Esophagus muscularis mucosa (tissue), 4 donors: ENCODE measurements around the gene PTPN14. TPM values are rescaled to one million over a fixed set of nuclear protein-coding genes. Genes with fewer than 3 reads are reported as not detected.
A peak's percentile ranks its signal among the peaks of the same experiment; 100 is the strongest.

Source experiments
- DNase-seq: peaks from one replicate; pipeline ENCODE4 v3.0.0-alpha.2; 2017; ENCODE audit errors: extremely low spot score
- H3K27ac ChIP-seq, 4 donors: fragments of 200-600 bp; sonication (generic); replicated peaks in 1 of 4; 1 replicate in 3 of 4; 2 replicates in 1 of 4; pipeline ENCODE4 v1.5.1; 2016 to 2019; ENCODE audit warnings: mild to moderate bottlenecking in 1 of 4
- H3K27me3 ChIP-seq, 4 donors: fragments of 200-600 bp; sonication (generic); one replicate each; pipeline versions ENCODE4 v1.5.1 to v1.6.0; 2016 to 2019
- H3K36me3 ChIP-seq, 4 donors: fragments of 200-600 bp; sonication (generic); one replicate each; pipeline ENCODE4 v1.5.1; 2016 to 2019
- H3K4me1 ChIP-seq, 4 donors: fragments of 200-600 bp; sonication (generic); one replicate each; pipeline ENCODE4 v1.5.1; 2016 to 2019
- H3K4me3 ChIP-seq, 4 donors: fragments of 200-600 bp; sonication (generic); 1 replicate in 2 of 4; 2 replicates in 2 of 4; pipeline ENCODE4 v1.5.1; 2016 to 2019; ENCODE audit warnings: mild to moderate bottlenecking in 4 of 4, moderate library complexity in 1 of 4
- H3K9me3 ChIP-seq, 4 donors: fragments of 200-600 bp; sonication (generic); 1 replicate in 3 of 4; 2 replicates in 1 of 4; pipeline ENCODE4 v1.5.1; 2016 to 2019
- EP300 ChIP-seq: sonication (generic); formaldehyde crosslinking; IDR thresholded peaks from one replicate; pipeline ENCODE4 v1.6.1; 2017; ENCODE audit warnings: antibody characterized with exemption
- POLR2A ChIP-seq: fragments of 450-650 bp; IDR thresholded peaks from one replicate; pipeline ENCODE4 v1.6.1; 2017; ENCODE audit warnings: antibody characterized with exemption, moderate library complexity, mild to moderate bottlenecking, low read depth
- POLR2AphosphoS5 ChIP-seq, 2 donors: sonication (generic); formaldehyde crosslinking; IDR thresholded peaks; one replicate each; pipeline ENCODE4 v1.6.1; 2017; ENCODE audit warnings: antibody characterized with exemption in 2 of 2
- WGBS: methylation state at CpG from one replicate; pipeline ENCODE4 v1.1.5; 2018; 5-methylcytosine and 5-hydroxymethylcytosine counted together
- intact Hi-C: fragments of 100-400 bp; cut with DNase I; formaldehyde crosslinking; loops from one replicate; pipeline ENCODE4 v1.15.1; 2023
- total RNA-seq, 4 donors: library from RNA; depleted of rRNA; stranded (reverse); fragments of >200 nt; gene quantifications; one replicate each; pipeline versions ENCODE4 v1.1.0 to v1.2.1, GENCODE V29; 2016
- TF ChIP-seq, protein P1 (sequence below), 3 experiments: fragments of 200-600 bp in 2 of 3; fragments of 450-650 bp in 1 of 3; sonication (generic) in 2 of 3; IDR thresholded peaks; one replicate each; pipeline ENCODE4 v1.5.1; 2017 to 2019; ENCODE audit warnings: antibody characterized with exemption in 3 of 3, mild to moderate bottlenecking in 2 of 3, moderate library complexity in 1 of 3

The PTPN14 gene
- total RNA-seq, 4 donors from 2014 or later, result 48.5 to 108 (median 69.1) TPM

DNA sequence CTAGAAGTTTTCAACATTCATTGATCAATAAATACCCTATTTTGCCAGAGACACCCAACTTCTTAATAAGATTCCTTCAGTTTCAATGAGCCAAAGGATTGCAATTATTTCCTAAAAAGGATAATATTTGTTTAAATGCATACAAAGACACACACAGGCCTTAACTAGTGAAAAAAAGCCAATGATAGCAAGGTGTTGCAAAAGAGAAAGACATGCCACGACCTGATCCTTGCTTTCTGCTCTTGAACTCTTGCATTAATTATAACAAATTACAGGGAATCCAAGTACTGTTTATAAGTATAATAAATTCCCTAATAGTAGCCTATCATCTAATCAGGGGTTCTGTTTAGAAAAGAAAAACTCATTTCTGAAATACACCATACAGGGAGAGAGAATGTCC is 131.1 kb downstream of the PTPN14 start:
- TF ChIP-seq POLR2AphosphoS5 (IDR thresholded peaks at IDR 0.05) (no peak), POLR2A (no peak), EP300 (no peak)
- TF ChIP-seq, protein P1, sequence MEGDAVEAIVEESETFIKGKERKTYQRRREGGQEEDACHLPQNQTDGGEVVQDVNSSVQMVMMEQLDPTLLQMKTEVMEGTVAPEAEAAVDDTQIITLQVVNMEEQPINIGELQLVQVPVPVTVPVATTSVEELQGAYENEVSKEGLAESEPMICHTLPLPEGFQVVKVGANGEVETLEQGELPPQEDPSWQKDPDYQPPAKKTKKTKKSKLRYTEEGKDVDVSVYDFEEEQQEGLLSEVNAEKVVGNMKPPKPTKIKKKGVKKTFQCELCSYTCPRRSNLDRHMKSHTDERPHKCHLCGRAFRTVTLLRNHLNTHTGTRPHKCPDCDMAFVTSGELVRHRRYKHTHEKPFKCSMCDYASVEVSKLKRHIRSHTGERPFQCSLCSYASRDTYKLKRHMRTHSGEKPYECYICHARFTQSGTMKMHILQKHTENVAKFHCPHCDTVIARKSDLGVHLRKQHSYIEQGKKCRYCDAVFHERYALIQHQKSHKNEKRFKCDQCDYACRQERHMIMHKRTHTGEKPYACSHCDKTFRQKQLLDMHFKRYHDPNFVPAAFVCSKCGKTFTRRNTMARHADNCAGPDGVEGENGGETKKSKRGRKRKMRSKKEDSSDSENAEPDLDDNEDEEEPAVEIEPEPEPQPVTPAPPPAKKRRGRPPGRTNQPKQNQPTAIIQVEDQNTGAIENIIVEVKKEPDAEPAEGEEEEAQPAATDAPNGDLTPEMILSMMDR (IDR thresholded peaks at IDR 0.05), result no peak
- H3K27me3 ChIP-seq, result no peaks in the 10 kb centered on the region
- no peak for DNase-seq
- no peak overlapping the region for H3K4me3 ChIP-seq
- intact Hi-C loops, result no loop called here
- H3K27ac ChIP-seq, result no peak overlapping the region
- 50% methylated on average over 1 of the region's 1 CpG for WGBS
- H3K36me3 ChIP-seq, result no peaks in the 10 kb centered on the region
- no peaks in the 10 kb centered on the region for H3K9me3 ChIP-seq
- peaks cover 52 to 65% (median 56%) of the 10 kb centered on the region in 4 donors for H3K4me1 ChIP-seq

- intact Hi-C loops, result no loop called here
- H3K9me3 ChIP-seq, result no peaks in the 10 kb centered on the region
- DNase-seq, result no peak
- H3K4me3 ChIP-seq, result no peak overlapping the region
- peaks cover 53 to 67% (median 57%) of the 10 kb centered on the region in 4 donors for H3K4me1 ChIP-seq
- no peaks in the 10 kb centered on the region for H3K36me3 ChIP-seq
- H3K27ac ChIP-seq, result peak overlapping the region in 2 of 4 donors; percentile 5 to 7
- TF ChIP-seq, protein P1 (IDR thresholded peaks at IDR 0.05), result no peak
- TF ChIP-seq POLR2AphosphoS5 (IDR thresholded peaks at IDR 0.05) (no peak), POLR2A (no peak), EP300 (no peak)
- H3K27me3 ChIP-seq, result no peaks in the 10 kb centered on the region
- WGBS, result 71% methylated on average over 3 of the region's 3 CpGs
Observed at GRCh38 chr1:214419650-214420049, 131.8 kb downstream of the PTPN14 start.

- DNase-seq, result no peak
- no peaks in the 10 kb centered on the region for H3K36me3 ChIP-seq
- TF ChIP-seq POLR2AphosphoS5 (IDR thresholded peaks at IDR 0.05), result no peak
- no peak for TF ChIP-seq POLR2A
- TF ChIP-seq, protein P1 (IDR thresholded peaks at IDR 0.05), result no peak
- TF ChIP-seq EP300, result no peak
- WGBS, result 9% methylated on average over 1 of the region's 1 CpG
- no peaks in the 10 kb centered on the region for H3K9me3 ChIP-seq
- peaks cover 53 to 67% (median 57%) of the 10 kb centered on the region in 4 donors for H3K4me1 ChIP-seq
- H3K27ac ChIP-seq, result peak overlapping the region; percentile 3 to 63 (median 53)
- no peak overlapping the region for H3K4me3 ChIP-seq
- intact Hi-C loops, result no loop called here
- H3K27me3 ChIP-seq, result no peaks in the 10 kb centered on the region
Observed at GRCh38 chr1:214418391-214418790, 133.0 kb downstream of the PTPN14 start.

- no peak overlapping the region for H3K4me3 ChIP-seq
- intact Hi-C loops, result no loop called here
- WGBS, result 71% methylated on average over 9 of the region's 9 CpGs
Observed at GRCh38 chr1:214417545-214418210, 133.7 kb downstream of the PTPN14 start.

More at GRCh38 chr1:214417545-214418210, 133.7 kb downstream of the PTPN14 start:
- DNase-seq, result no peak
- Histone ChIP-seq H3K27ac (peak overlapping the region; percentile 3 to 63 (median 53)), H3K36me3 (no peaks in the 10 kb centered on the region), H3K27me3 (no peaks in the 10 kb centered on the region), H3K4me1 (peaks cover 53 to 60% (median 55%) of the 10 kb centered on the region in 4 donors), H3K9me3 (no peaks in the 10 kb centered on the region)
- no peak for TF ChIP-seq POLR2AphosphoS5 (IDR thresholded peaks at IDR 0.05)
- TF ChIP-seq, protein P1 (IDR thresholded peaks at IDR 0.05), result no peak
